ENCODE data around the gene RABGAP1L.
"Not testable (repeated sequence)": the region's sequence is repeated elsewhere in the genome, so short reads cannot be mapped to it uniquely, and the experiment has no call there.

RABGAP1L gene

GRCh38 chr1:174682419-174683008 is 523.2 kb downstream of the RABGAP1L start:
- no peak for TF ChIP-seq CTCF (IDR thresholded peaks at IDR 0.05; ENCODE audit: insufficient read depth, low read depth, low read length, missing control alignments)

GRCh38 chr1:174686213-174686612 is 526.9 kb downstream of the RABGAP1L start:
- no peak overlapping the region for H3K4me3 ChIP-seq (ENCODE audit: low read length)
- TF ChIP-seq CTCF (IDR thresholded peaks at IDR 0.05; ENCODE audit: insufficient read depth, low read depth, low read length, missing control alignments): no peak
- no peak for DNase-seq (ENCODE audit: low read depth)

More at GRCh38 chr1:174682419-174683008, 523.2 kb downstream of the RABGAP1L start:
- no peak for DNase-seq (ENCODE audit: low read depth)
- no peak overlapping the region for H3K4me3 ChIP-seq (ENCODE audit: low read length)

- no peak for TF ChIP-seq CTCF (IDR thresholded peaks at IDR 0.05; ENCODE audit: insufficient read depth, low read depth, low read length, missing control alignments)
- DNase-seq (ENCODE audit: low read depth): no peak
- no peak overlapping the region for H3K4me3 ChIP-seq (ENCODE audit: low read length)
Observed at GRCh38 chr1:174689524-174689923, 530.2 kb downstream of the RABGAP1L start.

- no peak for DNase-seq (ENCODE audit: low read depth)
- no peak for TF ChIP-seq CTCF (IDR thresholded peaks at IDR 0.05; ENCODE audit: insufficient read depth, low read depth, low read length, missing control alignments)
- H3K4me3 ChIP-seq (ENCODE audit: low read length): no peak overlapping the region
Observed at GRCh38 chr1:174690266-174690665, 530.9 kb downstream of the RABGAP1L start.

GRCh38 chr1:174692313-174692712 is 533.0 kb downstream of the RABGAP1L start:
- no peak for TF ChIP-seq CTCF (IDR thresholded peaks at IDR 0.05; ENCODE audit: insufficient read depth, low read depth, low read length, missing control alignments)
- DNase-seq (ENCODE audit: low read depth): peak; percentile 31
- H3K4me3 ChIP-seq (ENCODE audit: low read length): no peak overlapping the region

- no peak overlapping the region for H3K4me3 ChIP-seq (ENCODE audit: low read length)
- DNase-seq (ENCODE audit: low read depth): no peak
- no peak for TF ChIP-seq CTCF (IDR thresholded peaks at IDR 0.05; ENCODE audit: insufficient read depth, low read depth, low read length, missing control alignments)
Observed at GRCh38 chr1:174693085-174693484, 533.8 kb downstream of the RABGAP1L start.

- not testable (repeated sequence) for H3K4me3 ChIP-seq (ENCODE audit: low read length); DNase-seq (ENCODE audit: low read depth)
Observed at GRCh38 chr1:174693539-174693938, 534.2 kb downstream of the RABGAP1L start.
